Calu3 (cell line): Measurements from ENCODE around the gene ATP11C. TPM values are rescaled to one million over a fixed set of nuclear protein-coding genes. Genes with fewer than 3 reads are reported as not detected.

Experiments used
- BruUV-seq: library from RNA; stranded (reverse); fragments of 400-500 nt; replicated peaks from 2 replicates; lab custom pipeline; 2021; lab: Mats Ljungman, UMichigan
- CTCF ChIA-PET: fragments of 300-600 bp; sonication (Branson Sonifier 250); formaldehyde crosslinking; loops from one replicate; lab custom pipeline; 2022; ENCODE audit warnings: antibody characterized with exemption; lab: Charles Lee
- DNase-seq: peaks from one replicate; pipeline ENCODE4 v3.0.0; 2022
- H3K27ac Mint-ChIP-seq: one replicate; pipeline ENCODE4 v1.8.0; 2022; ENCODE audit warnings: mixed read lengths; ENCODE audit not compliant: unreplicated experiment
- H3K27me3 Mint-ChIP-seq: one replicate; pipeline ENCODE4 v1.8.0; 2022; ENCODE audit warnings: mixed read lengths; ENCODE audit not compliant: unreplicated experiment
- H3K36me3 Mint-ChIP-seq: one replicate; pipeline ENCODE4 v1.8.0; 2022; ENCODE audit warnings: mild to moderate bottlenecking, moderate library complexity, mixed read lengths; ENCODE audit not compliant: insufficient read depth, unreplicated experiment
- H3K4me1 Mint-ChIP-seq: one replicate; pipeline ENCODE4 v1.8.0; 2022; ENCODE audit warnings: mild to moderate bottlenecking, low read depth, mixed read lengths; ENCODE audit not compliant: unreplicated experiment
- H3K4me3 Mint-ChIP-seq: one replicate; pipeline ENCODE4 v1.8.0; 2022; ENCODE audit warnings: mild to moderate bottlenecking, low read depth, moderate library complexity, mixed read lengths; ENCODE audit not compliant: unreplicated experiment
- H3K9me3 Mint-ChIP-seq: one replicate; pipeline ENCODE4 v1.8.0; 2022; ENCODE audit warnings: low read depth, mixed read lengths; ENCODE audit not compliant: unreplicated experiment
- intact Hi-C: fragments of 100-400 bp; cut with micrococcal nuclease; formaldehyde crosslinking; loops from one replicate; pipeline ENCODE4 v1.10.0; 2022; ENCODE audit not compliant: unreplicated experiment
- total RNA-seq: library from RNA; stranded (reverse); gene quantifications from 2 replicates; pipeline ENCODE4 v1.2.3, GENCODE V29; 2022
- TF ChIP-seq, protein P1 (sequence below): fragments of 200-600 bp; IDR thresholded peaks from one replicate; pipeline ENCODE4 v1.8.0; 2022; ENCODE audit warnings: antibody characterized with exemption; ENCODE audit not compliant: unreplicated experiment

ATP11C gene
- total RNA-seq, 1 experiment from 2014 or later: 19.7 TPM

DNA sequence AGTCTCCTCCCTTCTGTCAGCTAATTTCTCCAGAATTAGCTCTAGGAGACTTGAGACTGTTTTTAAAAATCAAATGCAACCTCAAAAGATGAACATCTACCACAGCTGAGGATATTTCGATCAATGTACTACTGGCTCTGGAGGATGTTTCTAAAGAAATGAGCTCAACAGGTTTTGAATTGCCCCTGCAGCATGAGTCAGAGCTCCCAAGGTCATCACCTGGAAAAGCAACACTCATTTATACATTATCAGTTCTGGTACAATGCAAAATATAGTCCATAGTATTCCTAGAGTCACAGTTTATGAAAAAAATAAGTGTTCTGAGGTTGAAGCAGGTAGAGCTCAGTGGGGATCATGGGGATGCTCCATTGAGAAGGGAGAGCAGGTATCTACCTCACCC lies 174.0 kb downstream of the ATP11C start:
- Mint-ChIP-seq H3K36me3 (no peaks in the 10 kb centered on the region), H3K27me3 (no peaks in the 10 kb centered on the region), H3K4me1 (no peaks in the 10 kb centered on the region), H3K27ac (no peak overlapping the region), H3K9me3 (no peaks in the 10 kb centered on the region), H3K4me3 (no peak overlapping the region)
- no TSS peak for BruUV-seq
- no peak for DNase-seq
- TF ChIP-seq, protein P1, sequence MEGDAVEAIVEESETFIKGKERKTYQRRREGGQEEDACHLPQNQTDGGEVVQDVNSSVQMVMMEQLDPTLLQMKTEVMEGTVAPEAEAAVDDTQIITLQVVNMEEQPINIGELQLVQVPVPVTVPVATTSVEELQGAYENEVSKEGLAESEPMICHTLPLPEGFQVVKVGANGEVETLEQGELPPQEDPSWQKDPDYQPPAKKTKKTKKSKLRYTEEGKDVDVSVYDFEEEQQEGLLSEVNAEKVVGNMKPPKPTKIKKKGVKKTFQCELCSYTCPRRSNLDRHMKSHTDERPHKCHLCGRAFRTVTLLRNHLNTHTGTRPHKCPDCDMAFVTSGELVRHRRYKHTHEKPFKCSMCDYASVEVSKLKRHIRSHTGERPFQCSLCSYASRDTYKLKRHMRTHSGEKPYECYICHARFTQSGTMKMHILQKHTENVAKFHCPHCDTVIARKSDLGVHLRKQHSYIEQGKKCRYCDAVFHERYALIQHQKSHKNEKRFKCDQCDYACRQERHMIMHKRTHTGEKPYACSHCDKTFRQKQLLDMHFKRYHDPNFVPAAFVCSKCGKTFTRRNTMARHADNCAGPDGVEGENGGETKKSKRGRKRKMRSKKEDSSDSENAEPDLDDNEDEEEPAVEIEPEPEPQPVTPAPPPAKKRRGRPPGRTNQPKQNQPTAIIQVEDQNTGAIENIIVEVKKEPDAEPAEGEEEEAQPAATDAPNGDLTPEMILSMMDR: no peak
- intact Hi-C loops: no loop called here
- CTCF ChIA-PET: no interaction called here

DNA sequence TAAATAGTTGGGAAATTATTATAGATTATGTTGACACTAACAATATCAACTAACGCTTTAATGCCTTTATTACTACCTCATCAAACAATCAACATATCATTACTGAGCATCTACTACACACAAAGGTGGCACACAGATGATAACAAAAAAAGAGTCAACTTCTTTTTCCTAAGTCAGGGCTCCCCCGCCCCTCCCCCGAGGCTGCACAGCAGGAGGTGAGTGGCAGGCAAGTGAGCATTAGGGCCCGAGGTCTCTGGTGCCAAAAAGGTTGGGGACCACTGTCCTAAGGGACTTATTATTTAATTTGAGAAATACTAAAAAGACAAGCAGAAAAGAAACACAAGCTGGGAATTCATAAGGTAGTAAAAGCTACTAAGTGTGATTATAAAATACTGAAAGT lies 174.6 kb downstream of the ATP11C start:
- Mint-ChIP-seq H3K27me3 (no peaks in the 10 kb centered on the region), H3K4me3 (no peak overlapping the region), H3K27ac (no peak overlapping the region), H3K9me3 (peaks cover 3% of the 10 kb centered on the region), H3K4me1 (no peaks in the 10 kb centered on the region), H3K36me3 (no peaks in the 10 kb centered on the region)
- no TSS peak for BruUV-seq
- TF ChIP-seq, protein P1: no peak
- DNase-seq: no peak
- CTCF ChIA-PET: interaction anchor here (0.7 kb wide), 1 partner anchor 203 kb away, joined by 3 read pairs; no protein-coding TSS in a partner anchor
- intact Hi-C loops: no loop called here

DNA sequence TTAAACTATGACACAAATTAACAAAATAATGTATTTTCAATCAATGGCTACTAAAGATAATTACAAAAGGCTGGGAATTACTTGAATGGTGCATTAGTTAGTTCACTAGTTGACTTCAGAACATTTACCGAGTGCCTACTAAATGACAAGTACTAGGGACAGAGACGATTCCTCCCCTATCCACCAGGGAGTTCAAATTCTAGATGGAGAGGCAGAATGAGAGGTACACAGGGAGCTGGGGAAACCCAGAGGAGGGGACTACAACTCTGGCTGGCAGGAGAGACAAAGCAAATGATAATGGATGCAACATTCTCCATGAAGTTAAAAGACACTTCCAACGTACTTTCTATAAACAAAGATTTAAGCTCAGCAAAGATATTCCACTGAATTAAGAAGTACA lies 181.8 kb downstream of the ATP11C start:
- Mint-ChIP-seq H3K4me3 (no peak overlapping the region), H3K36me3 (no peaks in the 10 kb centered on the region), H3K9me3 (peaks cover 3% of the 10 kb centered on the region), H3K4me1 (no peaks in the 10 kb centered on the region), H3K27me3 (no peaks in the 10 kb centered on the region), H3K27ac (no peak overlapping the region)
- DNase-seq: no peak
- TF ChIP-seq, protein P1: no peak
- BruUV-seq: no TSS peak
- CTCF ChIA-PET: interaction anchor here (0.6 kb wide), 1 partner anchor 138 kb away, joined by 4 read pairs; no protein-coding TSS in a partner anchor
- intact Hi-C loops: no loop called here

DNA sequence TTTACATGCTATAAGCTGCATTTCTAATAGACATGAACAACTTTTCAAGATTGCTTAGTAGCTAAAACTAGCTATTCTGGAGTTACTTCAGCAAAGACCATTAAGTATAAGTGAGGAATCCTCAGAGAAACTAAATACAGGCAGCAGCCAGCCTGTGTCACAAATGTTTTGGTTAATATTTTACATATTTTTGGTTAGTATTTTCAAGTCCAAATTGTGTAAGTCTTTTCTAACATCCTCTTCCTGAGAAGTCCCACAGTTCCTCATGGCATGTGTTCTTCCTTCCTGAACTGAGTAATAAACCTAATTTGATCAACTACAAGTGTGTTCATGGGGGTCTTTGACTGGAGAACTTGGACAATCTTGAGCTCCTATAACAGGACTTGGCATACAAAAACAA lies 182.5 kb downstream of the ATP11C start:
- Mint-ChIP-seq H3K27me3 (no peaks in the 10 kb centered on the region), H3K9me3 (peaks cover 3% of the 10 kb centered on the region), H3K4me3 (no peak overlapping the region), H3K36me3 (no peaks in the 10 kb centered on the region), H3K4me1 (no peaks in the 10 kb centered on the region), H3K27ac (no peak overlapping the region)
- intact Hi-C loops: no loop called here
- TF ChIP-seq, protein P1: no peak
- no TSS peak for BruUV-seq
- CTCF ChIA-PET: no interaction called here
- DNase-seq: no peak
